Measurements from ENCODE around the gene CHMP4A.
A peak's percentile ranks its signal among the peaks of the same experiment; 100 is the strongest.

Gene CHMP4A

DNA sequence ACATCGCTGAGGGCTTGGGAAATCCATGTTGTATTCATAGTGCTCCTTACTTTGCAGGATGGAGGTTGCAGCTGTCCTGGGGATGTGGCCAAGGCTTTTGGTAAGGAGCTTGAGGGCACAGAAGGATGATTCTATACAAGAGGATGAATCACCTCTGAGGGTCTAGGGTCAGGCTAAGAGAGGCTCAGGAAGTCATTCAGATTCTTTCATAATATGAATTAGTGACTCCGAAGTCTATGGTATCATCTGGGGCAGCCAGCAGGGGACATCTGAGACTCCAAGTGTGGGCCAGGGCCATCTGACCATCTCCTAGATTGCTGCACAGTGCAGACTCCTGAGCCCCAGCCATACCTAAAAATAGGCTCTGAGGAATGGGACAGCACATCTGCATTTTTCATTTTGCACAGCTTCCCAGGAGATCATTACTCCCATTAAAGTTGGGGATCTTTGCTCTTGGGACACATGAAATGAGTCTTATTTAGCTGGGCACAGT, 24.2 kb upstream of the CHMP4A start:
- H3K4me3 ChIP-seq (ENCODE audit: low read depth, low read length), result no peak overlapping the region
- TF ChIP-seq, protein P1, sequence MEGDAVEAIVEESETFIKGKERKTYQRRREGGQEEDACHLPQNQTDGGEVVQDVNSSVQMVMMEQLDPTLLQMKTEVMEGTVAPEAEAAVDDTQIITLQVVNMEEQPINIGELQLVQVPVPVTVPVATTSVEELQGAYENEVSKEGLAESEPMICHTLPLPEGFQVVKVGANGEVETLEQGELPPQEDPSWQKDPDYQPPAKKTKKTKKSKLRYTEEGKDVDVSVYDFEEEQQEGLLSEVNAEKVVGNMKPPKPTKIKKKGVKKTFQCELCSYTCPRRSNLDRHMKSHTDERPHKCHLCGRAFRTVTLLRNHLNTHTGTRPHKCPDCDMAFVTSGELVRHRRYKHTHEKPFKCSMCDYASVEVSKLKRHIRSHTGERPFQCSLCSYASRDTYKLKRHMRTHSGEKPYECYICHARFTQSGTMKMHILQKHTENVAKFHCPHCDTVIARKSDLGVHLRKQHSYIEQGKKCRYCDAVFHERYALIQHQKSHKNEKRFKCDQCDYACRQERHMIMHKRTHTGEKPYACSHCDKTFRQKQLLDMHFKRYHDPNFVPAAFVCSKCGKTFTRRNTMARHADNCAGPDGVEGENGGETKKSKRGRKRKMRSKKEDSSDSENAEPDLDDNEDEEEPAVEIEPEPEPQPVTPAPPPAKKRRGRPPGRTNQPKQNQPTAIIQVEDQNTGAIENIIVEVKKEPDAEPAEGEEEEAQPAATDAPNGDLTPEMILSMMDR (IDR thresholded peaks at IDR 0.05; ENCODE audit: borderline replicate concordance, insufficient read depth, low read depth, low read length), result no peak

DNA sequence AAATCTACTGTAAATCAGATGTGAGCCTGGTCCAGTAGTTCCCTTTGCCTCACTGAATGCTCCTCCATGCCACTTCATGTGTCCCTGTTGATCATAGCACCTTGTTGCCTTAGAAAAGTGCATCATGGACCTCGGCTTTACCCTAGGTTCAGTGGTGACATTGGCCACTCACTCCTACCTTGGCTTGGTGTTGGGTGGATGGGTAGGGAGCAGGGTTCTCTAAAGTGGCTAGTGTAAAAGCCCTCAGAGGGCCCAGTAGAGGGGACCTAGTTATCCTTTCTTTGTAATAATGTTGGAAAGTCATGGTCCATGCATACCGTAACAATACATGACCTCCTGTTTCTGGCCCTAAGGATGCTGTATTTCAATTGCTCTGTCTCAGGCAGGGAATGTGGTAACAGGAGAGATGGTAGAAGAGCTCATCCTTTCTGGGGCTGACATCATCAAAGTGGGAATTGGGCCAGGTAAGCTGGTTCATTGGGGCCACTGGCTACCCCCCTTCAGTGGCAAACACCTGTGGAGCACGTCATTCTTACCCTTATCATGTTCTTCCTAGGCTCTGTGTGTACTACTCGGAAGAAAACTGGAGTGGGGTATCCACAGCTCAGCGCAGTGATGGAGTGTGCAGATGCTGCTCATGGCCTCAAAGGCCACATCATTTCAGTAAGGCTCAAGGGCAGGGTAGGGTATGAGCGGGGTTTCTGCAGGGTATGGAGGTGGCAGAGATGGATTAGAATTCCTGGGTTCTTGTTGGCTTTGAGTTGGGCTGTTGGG, 23.6 kb upstream of the CHMP4A start:
- TF ChIP-seq, protein P1 (IDR thresholded peaks at IDR 0.05; ENCODE audit: borderline replicate concordance, insufficient read depth, low read depth, low read length), result no peak
- no peak overlapping the region for H3K4me3 ChIP-seq (ENCODE audit: low read depth, low read length)

- H3K4me3 ChIP-seq (ENCODE audit: low read depth, low read length), result no peak overlapping the region
- TF ChIP-seq, protein P1 (IDR thresholded peaks at IDR 0.05; ENCODE audit: borderline replicate concordance, insufficient read depth, low read depth, low read length), result no peak
Observed at GRCh38 chr14:24235804-24236688, 22.8 kb upstream of the CHMP4A start.

GRCh38 chr14:24234095-24235005, 21.1 kb upstream of the CHMP4A start:
- no peak overlapping the region for H3K4me3 ChIP-seq (ENCODE audit: low read depth, low read length)
- TF ChIP-seq, protein P1 (IDR thresholded peaks at IDR 0.05; ENCODE audit: borderline replicate concordance, insufficient read depth, low read depth, low read length), result no peak

DNA sequence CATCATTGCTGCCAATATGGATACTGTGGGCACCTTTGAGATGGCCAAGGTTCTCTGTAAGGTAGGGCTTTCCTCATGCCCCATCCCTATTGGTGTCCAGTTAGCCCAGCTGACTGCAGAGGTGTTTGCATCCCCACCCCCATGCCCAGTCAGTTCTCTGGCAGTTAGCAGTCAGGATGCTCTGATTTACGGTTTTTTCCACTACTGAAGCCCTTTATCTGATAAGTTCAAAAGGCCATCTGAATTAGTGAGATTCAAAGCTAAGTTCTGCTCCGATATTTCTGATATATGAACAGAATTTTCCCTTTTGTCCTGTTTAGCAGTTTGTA, 20.2 kb upstream of the CHMP4A start:
- peak overlapping the region; percentile 59 for H3K4me3 ChIP-seq (ENCODE audit: low read depth, low read length)
- TF ChIP-seq, protein P1 (IDR thresholded peaks at IDR 0.05; ENCODE audit: borderline replicate concordance, insufficient read depth, low read depth, low read length), result no peak

DNA sequence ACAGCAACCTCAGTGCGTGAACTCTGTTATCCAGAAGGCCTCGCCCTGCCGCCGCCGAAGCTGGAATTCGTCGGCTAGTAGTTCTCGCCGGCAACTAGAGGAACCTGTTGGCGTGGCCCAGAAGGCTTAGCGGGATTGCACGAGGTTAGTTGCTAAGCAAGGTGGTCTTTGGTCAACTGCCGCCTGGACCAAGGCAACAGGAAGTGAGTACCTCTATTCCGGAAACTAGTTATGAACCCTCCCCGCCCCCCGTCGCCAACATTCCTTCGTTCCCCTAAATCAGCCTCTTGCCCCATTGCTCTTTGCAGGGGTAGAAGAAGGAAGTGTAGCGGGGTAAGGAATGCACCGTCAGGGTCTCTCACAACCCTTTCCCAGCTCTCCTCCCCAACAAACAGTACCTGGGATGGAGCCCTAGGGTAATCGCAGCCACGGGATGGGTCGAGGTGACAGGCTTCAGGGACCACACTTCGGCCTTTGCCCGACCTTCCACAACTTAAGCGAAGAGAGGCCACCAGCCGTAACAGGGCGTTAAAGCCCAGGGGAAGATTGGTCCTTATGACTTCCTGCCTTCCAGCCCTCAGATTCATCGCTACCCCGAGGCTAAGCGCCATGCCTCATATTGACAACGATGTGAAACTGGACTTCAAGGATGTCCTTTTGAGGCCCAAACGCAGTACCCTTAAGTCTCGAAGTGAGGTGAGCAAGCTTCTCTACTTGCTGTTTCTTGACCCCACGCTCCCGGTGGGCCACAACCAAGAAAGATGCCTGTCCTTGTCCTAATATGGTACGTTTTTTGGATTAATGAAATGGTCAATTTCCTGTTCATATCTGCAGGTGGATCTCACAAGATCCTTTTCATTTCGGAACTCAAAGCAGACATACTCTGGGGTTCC, 19.6 kb upstream of the CHMP4A start, which contains the start of gene GMPR2:
Gene GMPR2, plus strand, starts transcription at position 285 of the 893 bp plus-strand sequence. Its CDS starts 325 bp downstream, at position 610.
- TF ChIP-seq, protein P1 (IDR thresholded peaks at IDR 0.05; ENCODE audit: borderline replicate concordance, insufficient read depth, low read depth, low read length), result no peak
- H3K4me3 ChIP-seq (ENCODE audit: low read depth, low read length), result peak within 1 kb of the TSS; percentile 59

Measured in GM12875 (cell line).